SU-DHL-6 (cell line): ENCODE data around the gene SYTL5.

Source experiments
- H2AFZ ChIP-seq: fragments of 200-600 bp; sonication (generic); 2 replicates; pipeline ENCODE4 v1.6.1; 2014; ENCODE audit warnings: low read depth, mild to moderate bottlenecking, moderate library complexity, mixed read lengths, antibody characterized with exemption, low read length; ENCODE audit not compliant: severe bottlenecking
- H3F3A ChIP-seq: fragments of 200-600 bp; shearing (Covaris generic); 2 replicates; pipeline ENCODE4 v1.6.0; 2016; ENCODE audit warnings: antibody characterized with exemption, mild to moderate bottlenecking; ENCODE audit not compliant: insufficient read depth
- H3K27ac ChIP-seq: fragments of 200-600 bp; sonication (generic); 2 replicates; pipeline ENCODE4 v1.5.1; 2016; ENCODE audit warnings: low read depth, mild to moderate bottlenecking, low read length, moderate library complexity, mixed read lengths
- H3K27me3 ChIP-seq: fragments of 200-600 bp; sonication (generic), shearing (Covaris generic); 2 replicates; pipeline ENCODE4 v1.6.0; 2014; ENCODE audit warnings: mild to moderate bottlenecking, low read length
- H3K36me3 ChIP-seq: fragments of 200-600 bp; sonication (generic); 2 replicates; pipeline ENCODE4 v1.6.1; 2014; ENCODE audit warnings: mild to moderate bottlenecking, low read length, mixed read lengths
- H3K4me2 ChIP-seq: fragments of 300-600, 200-600 bp; shearing (Covaris generic), sonication (generic); 2 replicates; pipeline ENCODE4 v1.6.0; 2014; ENCODE audit warnings: low read length, low read depth, mild to moderate bottlenecking; ENCODE audit not compliant: poor library complexity, severe bottlenecking
- H3K4me3 ChIP-seq: fragments of 200-600 bp; sonication (generic); 2 replicates; pipeline ENCODE4 v1.5.1; 2014; ENCODE audit warnings: antibody characterized with exemption, low read length, mild to moderate bottlenecking, mixed read lengths; ENCODE audit not compliant: insufficient read depth, poor library complexity, severe bottlenecking
- H3K79me2 ChIP-seq: fragments of 200-600 bp; sonication (generic); 2 replicates; pipeline ENCODE4 v1.6.1; 2014; ENCODE audit warnings: mild to moderate bottlenecking, low read length, moderate library complexity; ENCODE audit not compliant: insufficient read depth
- H3K9ac ChIP-seq: fragments of 200-600 bp; sonication (generic); 2 replicates; pipeline ENCODE4 v1.7.0; 2014; ENCODE audit warnings: mild to moderate bottlenecking, low read length
- H3K9me2 ChIP-seq: fragments of 200-600 bp; sonication (generic); replicated peaks from 2 replicates; pipeline ENCODE4 v1.6.1; 2014; ENCODE audit warnings: low read length; ENCODE audit not compliant: insufficient read depth
- H3K9me3 ChIP-seq: fragments of 200-600 bp; sonication (generic); 2 replicates; pipeline ENCODE4 v1.6.1; 2014; ENCODE audit warnings: low read length, mixed read lengths; ENCODE audit not compliant: insufficient read depth
- H4K20me1 ChIP-seq: fragments of 200-600 bp; sonication (generic); 2 replicates; pipeline ENCODE4 v1.6.1; 2014; ENCODE audit warnings: low read depth, mild to moderate bottlenecking, antibody characterized with exemption, low read length, moderate library complexity, mixed read lengths
- CTCF ChIP-seq: fragments of 200-600 bp; sonication (generic); IDR thresholded peaks from one replicate; pipeline ENCODE4 v1.5.1; 2017; ENCODE audit warnings: antibody characterized with exemption, mild to moderate bottlenecking, low read length, moderate library complexity; ENCODE audit not compliant: insufficient read depth, poor library complexity, severe bottlenecking
- EZH2phosphoT487 ChIP-seq: fragments of 200-600 bp; sonication (generic), shearing (Covaris generic); conservative IDR thresholded peaks from 2 replicates; pipeline ENCODE4 v1.6.1; 2018; ENCODE audit warnings: mild to moderate bottlenecking, antibody characterized with exemption, low read length, moderate library complexity, mixed read lengths

The SYTL5 gene

GRCh38 chrX:38105216-38105725 lies 98.9 kb downstream of the SYTL5 start:
- H3K27ac ChIP-seq: no peak overlapping the region
- H3K9me2 ChIP-seq: no peaks in the 10 kb centered on the region
- H2AFZ ChIP-seq: no peak overlapping the region
- H3K9ac ChIP-seq: no peak overlapping the region
- H3F3A ChIP-seq: no peaks in the 10 kb centered on the region
- no peaks in the 10 kb centered on the region for H3K36me3 ChIP-seq
- no peaks in the 10 kb centered on the region for H3K9me3 ChIP-seq
- H3K27me3 ChIP-seq: no peaks in the 10 kb centered on the region
- H3K4me2 ChIP-seq: no peak overlapping the region
- TF ChIP-seq CTCF (no peak), EZH2phosphoT487 (no peak)
- H3K4me3 ChIP-seq: no peak overlapping the region
- no peaks in the 10 kb centered on the region for H3K79me2 ChIP-seq
- H4K20me1 ChIP-seq: no peaks in the 10 kb centered on the region

GRCh38 chrX:38106991-38107655 lies 100.8 kb downstream of the SYTL5 start:
- Histone ChIP-seq H2AFZ (no peak overlapping the region), H3K79me2 (no peaks in the 10 kb centered on the region), H3K9ac (no peak overlapping the region), H3K9me3 (no peaks in the 10 kb centered on the region), H3K27ac (no peak overlapping the region), H3F3A (no peaks in the 10 kb centered on the region), H3K4me3 (no peak overlapping the region), H3K4me2 (no peak overlapping the region), H3K36me3 (no peaks in the 10 kb centered on the region), H4K20me1 (no peaks in the 10 kb centered on the region), H3K27me3 (no peaks in the 10 kb centered on the region), H3K9me2 (no peaks in the 10 kb centered on the region)
- TF ChIP-seq CTCF (no peak), EZH2phosphoT487 (no peak)

GRCh38 chrX:38108364-38108763 lies 102.0 kb downstream of the SYTL5 start:
- H2AFZ ChIP-seq: no peak overlapping the region
- H3K9me3 ChIP-seq: no peaks in the 10 kb centered on the region
- H4K20me1 ChIP-seq: no peaks in the 10 kb centered on the region
- H3K79me2 ChIP-seq: no peaks in the 10 kb centered on the region
- H3K9me2 ChIP-seq: no peaks in the 10 kb centered on the region
- no peak for TF ChIP-seq CTCF
- no peak for TF ChIP-seq EZH2phosphoT487
- no peaks in the 10 kb centered on the region for H3K27me3 ChIP-seq
- H3K9ac ChIP-seq: no peak overlapping the region
- H3K4me2 ChIP-seq: no peak overlapping the region
- H3K27ac ChIP-seq: no peak overlapping the region
- no peak overlapping the region for H3K4me3 ChIP-seq
- no peaks in the 10 kb centered on the region for H3K36me3 ChIP-seq
- no peaks in the 10 kb centered on the region for H3F3A ChIP-seq
